Liver (tissue), 3 donors: ENCODE measurements around the gene SMOC1.

Source experiments
- FOXA1 ChIP-seq: IDR thresholded peaks from 2 replicates; pipeline ENCODE4 v1.6.1; 2016; ENCODE audit warnings: antibody characterized with exemption
- GABPA ChIP-seq, 2 donors: IDR thresholded peaks in 1 of 2; conservative IDR thresholded peaks in 1 of 2; 2 replicates each; pipeline ENCODE4 v1.6.1; 2016; ENCODE audit warnings: antibody characterized with exemption in 2 of 2, mild to moderate bottlenecking in 1 of 2, moderate library complexity in 1 of 2
- HNF4A ChIP-seq, 2 donors: conservative IDR thresholded peaks; 2 replicates each; pipeline ENCODE4 v1.6.1; 2016; ENCODE audit warnings: antibody characterized with exemption in 2 of 2, mild to moderate bottlenecking in 2 of 2
- HNF4G ChIP-seq: IDR thresholded peaks from 2 replicates; pipeline ENCODE4 v1.6.1; 2016; ENCODE audit warnings: antibody characterized with exemption
- JUND ChIP-seq, 2 donors: IDR thresholded peaks; 2 replicates each; pipeline ENCODE4 v1.6.1; 2016; ENCODE audit warnings: antibody characterized with exemption in 2 of 2
- MAX ChIP-seq: IDR thresholded peaks from 2 replicates; pipeline ENCODE4 v1.6.1; 2016; ENCODE audit warnings: antibody characterized with exemption
- RAD21 ChIP-seq, 2 donors: IDR thresholded peaks; 2 replicates each; pipeline ENCODE4 v1.6.1; 2016; ENCODE audit warnings: antibody characterized with exemption in 2 of 2, mild to moderate bottlenecking in 2 of 2
- REST ChIP-seq: IDR thresholded peaks from 2 replicates; pipeline ENCODE4 v1.6.1; 2016; ENCODE audit warnings: antibody characterized with exemption, mild to moderate bottlenecking
- SP1 ChIP-seq: IDR thresholded peaks from 2 replicates; pipeline ENCODE4 v1.6.1; 2018; ENCODE audit warnings: antibody characterized with exemption, mild to moderate bottlenecking
- TAF1 ChIP-seq: conservative IDR thresholded peaks from 2 replicates; pipeline ENCODE4 v1.6.1; 2016; ENCODE audit warnings: antibody characterized with exemption, mild to moderate bottlenecking
- YY1 ChIP-seq: IDR thresholded peaks from 2 replicates; pipeline ENCODE4 v1.6.1; 2016; ENCODE audit warnings: antibody characterized with exemption, mild to moderate bottlenecking
- TF ChIP-seq, protein P1 (sequence below): fragments of 150-350 bp; IDR thresholded peaks from 2 replicates; pipeline ENCODE4 v1.5.1; 2017; ENCODE audit warnings: improper control_type of control experiment, low read depth, low read length; ENCODE audit not compliant: missing input control
- donor health status: healthy.
- donor health status: healthy.

DNA sequence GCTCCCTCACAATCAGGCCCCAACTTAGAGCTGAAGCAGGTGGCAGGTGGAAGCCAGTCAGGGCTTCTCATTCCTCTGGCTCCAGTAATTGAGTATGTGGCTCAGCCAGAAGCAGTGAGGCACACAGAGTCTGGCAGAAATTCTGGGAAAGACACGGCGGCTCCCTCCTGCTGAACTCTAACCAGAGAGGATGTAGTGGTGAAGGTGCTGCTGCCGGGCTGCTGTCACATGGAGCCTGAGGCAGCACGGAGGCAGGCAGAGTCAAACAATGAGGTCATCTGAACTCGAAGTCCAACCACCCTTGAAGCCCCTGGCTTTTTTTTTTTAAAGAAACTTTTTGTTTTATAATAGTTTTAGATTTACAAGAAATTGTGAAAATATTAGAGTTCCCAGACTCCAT is 33.4 kb upstream of the SMOC1 start:
- TF ChIP-seq, protein P1, sequence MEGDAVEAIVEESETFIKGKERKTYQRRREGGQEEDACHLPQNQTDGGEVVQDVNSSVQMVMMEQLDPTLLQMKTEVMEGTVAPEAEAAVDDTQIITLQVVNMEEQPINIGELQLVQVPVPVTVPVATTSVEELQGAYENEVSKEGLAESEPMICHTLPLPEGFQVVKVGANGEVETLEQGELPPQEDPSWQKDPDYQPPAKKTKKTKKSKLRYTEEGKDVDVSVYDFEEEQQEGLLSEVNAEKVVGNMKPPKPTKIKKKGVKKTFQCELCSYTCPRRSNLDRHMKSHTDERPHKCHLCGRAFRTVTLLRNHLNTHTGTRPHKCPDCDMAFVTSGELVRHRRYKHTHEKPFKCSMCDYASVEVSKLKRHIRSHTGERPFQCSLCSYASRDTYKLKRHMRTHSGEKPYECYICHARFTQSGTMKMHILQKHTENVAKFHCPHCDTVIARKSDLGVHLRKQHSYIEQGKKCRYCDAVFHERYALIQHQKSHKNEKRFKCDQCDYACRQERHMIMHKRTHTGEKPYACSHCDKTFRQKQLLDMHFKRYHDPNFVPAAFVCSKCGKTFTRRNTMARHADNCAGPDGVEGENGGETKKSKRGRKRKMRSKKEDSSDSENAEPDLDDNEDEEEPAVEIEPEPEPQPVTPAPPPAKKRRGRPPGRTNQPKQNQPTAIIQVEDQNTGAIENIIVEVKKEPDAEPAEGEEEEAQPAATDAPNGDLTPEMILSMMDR: no peak
- no peak for TF ChIP-seq TAF1
- no peak for TF ChIP-seq YY1
- no peak for TF ChIP-seq GABPA (IDR thresholded peaks at IDR 0.05 in 1 of 2, conservative IDR thresholded peaks at IDR 0.05 in 1 of 2)
- TF ChIP-seq HNF4G: no peak
- no peak for TF ChIP-seq REST
- peak; percentile 80 to 93 for TF ChIP-seq JUND (IDR thresholded peaks at IDR 0.05)
- peak; percentile 35 for TF ChIP-seq MAX
- TF ChIP-seq HNF4A (conservative IDR thresholded peaks at IDR 0.05): peak; percentile 69 to 76
- peak; percentile 17 for TF ChIP-seq SP1
- no peak for TF ChIP-seq FOXA1
- TF ChIP-seq RAD21 (IDR thresholded peaks at IDR 0.05): peak in 1 of 2 donors; percentile 18
